GM12875 (cell line): Measurements from ENCODE around the gene DUOX1.

ENCODE experiments used
- H3K4me3 ChIP-seq: one replicate; pipeline ENCODE4 v1.5.1; 2011; ENCODE audit warnings: low read depth, low read length, control low read depth
- TF ChIP-seq, protein P1 (sequence below): IDR thresholded peaks from 2 replicates; pipeline ENCODE4 v1.5.1; 2011; ENCODE audit warnings: low read depth, mild to moderate bottlenecking, control low read depth, inconsistent platforms, low read length, moderate library complexity, borderline replicate concordance; ENCODE audit not compliant: insufficient read depth

DUOX1 gene

DNA sequence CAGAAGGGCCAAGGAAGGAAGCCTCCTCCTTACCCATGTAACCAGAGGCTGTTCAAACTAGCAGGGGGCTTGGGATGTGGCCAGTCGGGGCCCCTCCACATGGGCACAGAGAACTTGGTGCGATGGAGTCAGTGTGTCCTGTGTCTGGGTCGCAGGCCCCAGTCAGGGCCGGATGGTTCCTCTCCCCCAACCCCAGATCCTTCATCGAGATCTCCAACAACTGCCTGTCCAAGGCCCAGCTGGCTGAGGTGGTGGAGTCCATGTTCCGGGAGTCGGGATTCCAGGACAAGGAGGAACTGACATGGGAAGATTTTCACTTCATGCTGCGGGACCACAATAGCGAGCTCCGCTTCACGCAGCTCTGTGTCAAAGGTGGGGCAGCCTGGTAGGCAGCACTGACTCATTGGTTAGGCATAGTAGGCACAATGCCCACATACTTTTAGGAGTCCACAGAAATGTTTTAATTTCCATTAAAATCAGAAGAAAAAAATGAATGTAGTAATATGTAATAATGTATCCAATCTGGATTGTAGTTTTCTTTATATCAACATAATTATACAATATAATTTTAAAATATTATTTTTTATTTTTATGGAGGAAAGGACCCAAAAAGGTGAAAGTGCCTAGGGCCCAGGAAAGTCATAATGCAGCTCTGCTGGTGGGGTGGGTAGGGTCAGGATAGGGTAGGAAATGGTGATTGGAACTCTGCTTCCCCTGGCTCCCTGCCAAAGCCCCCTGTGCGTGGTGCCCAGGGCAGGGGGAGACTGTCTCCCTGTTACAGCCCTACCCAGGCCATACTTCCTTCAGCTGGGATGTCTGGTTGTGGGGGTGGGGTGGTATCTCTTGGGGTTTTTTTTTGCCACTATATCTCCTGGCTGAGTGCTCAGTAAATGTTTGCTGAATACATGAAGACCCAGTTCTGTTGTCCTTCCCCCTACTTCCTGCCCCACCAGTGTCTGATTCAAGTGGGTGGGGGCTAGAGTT lies 18.6 kb downstream of the DUOX1 start:
- TF ChIP-seq, protein P1, sequence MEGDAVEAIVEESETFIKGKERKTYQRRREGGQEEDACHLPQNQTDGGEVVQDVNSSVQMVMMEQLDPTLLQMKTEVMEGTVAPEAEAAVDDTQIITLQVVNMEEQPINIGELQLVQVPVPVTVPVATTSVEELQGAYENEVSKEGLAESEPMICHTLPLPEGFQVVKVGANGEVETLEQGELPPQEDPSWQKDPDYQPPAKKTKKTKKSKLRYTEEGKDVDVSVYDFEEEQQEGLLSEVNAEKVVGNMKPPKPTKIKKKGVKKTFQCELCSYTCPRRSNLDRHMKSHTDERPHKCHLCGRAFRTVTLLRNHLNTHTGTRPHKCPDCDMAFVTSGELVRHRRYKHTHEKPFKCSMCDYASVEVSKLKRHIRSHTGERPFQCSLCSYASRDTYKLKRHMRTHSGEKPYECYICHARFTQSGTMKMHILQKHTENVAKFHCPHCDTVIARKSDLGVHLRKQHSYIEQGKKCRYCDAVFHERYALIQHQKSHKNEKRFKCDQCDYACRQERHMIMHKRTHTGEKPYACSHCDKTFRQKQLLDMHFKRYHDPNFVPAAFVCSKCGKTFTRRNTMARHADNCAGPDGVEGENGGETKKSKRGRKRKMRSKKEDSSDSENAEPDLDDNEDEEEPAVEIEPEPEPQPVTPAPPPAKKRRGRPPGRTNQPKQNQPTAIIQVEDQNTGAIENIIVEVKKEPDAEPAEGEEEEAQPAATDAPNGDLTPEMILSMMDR, result no peak
- no peak overlapping the region for H3K4me3 ChIP-seq

DNA sequence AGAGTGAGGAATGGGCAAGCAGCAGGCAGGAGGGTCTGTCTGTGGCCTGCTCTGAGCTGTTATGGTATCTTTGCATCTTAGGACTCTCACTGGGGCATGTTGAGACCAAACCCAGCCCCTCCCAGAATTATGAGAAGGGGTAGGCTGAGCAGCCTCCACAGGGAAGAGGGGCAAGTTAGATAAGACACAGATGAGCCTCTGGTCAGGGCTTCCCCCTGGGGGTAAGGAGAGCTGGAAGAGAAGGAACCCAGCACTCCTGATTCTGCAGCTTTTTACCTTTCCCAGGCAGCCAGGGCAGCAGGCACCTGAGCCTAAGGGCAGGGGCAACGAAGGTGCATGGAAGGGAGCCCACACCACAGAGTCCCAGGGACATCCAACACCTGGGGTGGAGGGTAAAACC lies 19.3 kb downstream of the DUOX1 start:
- TF ChIP-seq, protein P1, result no peak
- H3K4me3 ChIP-seq, result no peak overlapping the region

DNA sequence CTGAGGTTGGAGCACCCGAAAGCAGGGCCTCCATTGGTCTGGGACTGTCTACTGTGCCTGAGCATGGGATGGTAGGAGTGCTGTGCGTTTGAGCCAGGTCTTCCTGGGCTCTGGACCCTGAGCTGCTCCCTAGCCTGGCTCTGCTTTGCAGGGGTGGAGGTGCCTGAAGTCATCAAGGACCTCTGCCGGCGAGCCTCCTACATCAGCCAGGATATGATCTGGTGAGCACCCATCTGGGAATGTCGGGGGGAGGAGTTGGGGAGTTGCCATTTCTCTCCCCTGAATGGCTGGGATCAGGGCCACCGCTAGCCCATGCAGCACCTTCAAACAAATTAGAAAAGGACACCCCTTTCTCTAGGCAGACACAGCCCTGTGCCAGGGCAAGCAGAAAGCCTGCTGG lies 20.7 kb downstream of the DUOX1 start:
- no peak overlapping the region for H3K4me3 ChIP-seq
- TF ChIP-seq, protein P1, result no peak

DNA sequence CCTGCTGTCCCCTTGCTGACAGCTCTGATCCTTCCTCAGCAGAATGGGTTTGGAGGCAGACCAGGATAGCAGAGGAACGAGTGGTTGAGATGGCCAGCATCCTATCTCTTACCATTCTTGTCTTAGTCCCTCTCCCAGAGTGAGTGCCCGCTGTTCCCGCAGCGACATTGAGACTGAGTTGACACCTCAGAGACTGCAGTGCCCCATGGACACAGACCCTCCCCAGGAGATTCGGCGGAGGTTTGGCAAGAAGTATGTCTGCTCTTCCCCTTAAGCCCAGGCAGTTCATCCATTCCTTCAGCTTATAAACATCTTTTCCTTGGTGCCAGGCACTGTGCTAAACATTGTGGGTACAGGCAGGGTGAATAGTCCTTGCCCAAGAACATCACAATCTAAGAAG lies 21.2 kb downstream of the DUOX1 start:
- H3K4me3 ChIP-seq, result no peak overlapping the region
- TF ChIP-seq, protein P1, result no peak

DNA sequence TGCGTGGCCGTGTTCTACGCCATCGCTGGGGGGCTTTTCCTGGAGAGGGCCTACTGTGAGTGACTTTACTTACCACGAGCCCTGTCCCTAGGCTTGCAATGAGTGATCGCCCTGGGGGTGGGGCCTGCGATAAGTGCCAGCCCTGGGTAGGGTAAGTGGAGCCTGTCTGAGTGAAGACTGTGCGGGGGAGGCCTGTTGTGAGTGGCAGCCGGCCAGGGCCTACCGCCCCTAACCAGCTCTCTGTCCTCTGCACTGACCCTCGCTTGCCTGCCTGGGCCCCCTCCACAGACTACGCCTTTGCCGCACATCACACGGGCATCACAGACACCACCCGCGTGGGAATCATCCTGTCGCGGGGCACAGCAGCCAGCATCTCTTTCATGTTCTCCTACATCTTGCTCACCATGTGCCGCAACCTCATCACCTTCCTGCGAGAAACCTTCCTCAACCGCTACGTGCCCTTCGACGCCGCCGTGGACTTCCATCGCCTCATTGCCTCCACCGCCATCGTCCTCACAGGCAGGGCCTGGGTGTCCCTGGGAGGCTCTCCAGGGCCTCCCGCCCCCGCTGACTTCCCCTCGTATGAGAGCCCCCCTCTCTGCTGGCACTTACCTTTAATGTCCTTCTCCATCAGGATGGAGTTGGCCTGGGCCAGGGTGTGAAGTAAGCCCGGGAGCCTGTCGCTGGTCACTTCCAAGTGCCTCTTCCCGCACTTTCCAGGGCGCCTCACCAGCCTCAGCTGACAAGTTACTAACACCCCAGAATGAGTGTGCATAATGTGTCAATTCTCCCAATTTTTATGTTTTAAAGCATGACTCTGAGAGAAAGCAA lies 22.4 kb downstream of the DUOX1 start:
- H3K4me3 ChIP-seq, result no peak overlapping the region
- TF ChIP-seq, protein P1, result no peak

DNA sequence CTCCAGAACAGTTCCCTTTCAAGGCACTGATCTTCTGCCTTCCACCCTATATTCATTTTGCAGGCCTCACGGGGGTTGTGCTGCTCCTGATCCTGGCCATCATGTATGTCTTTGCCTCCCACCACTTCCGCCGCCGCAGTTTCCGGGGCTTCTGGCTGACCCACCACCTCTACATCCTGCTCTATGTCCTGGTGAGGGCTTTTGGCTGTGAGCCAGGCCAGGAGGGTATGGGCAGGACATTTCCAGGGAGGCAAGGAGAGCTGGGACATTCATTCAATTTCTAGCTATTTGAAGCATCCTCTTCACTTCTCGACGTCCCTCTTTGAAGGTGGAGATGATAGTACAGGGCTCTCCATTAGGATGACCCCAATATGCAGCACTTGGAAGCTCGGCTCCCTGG lies 25.9 kb downstream of the DUOX1 start:
- TF ChIP-seq, protein P1, result no peak
- no peak overlapping the region for H3K4me3 ChIP-seq
